Measurements from ENCODE around the gene HIVEP2.

Gene HIVEP2

DNA sequence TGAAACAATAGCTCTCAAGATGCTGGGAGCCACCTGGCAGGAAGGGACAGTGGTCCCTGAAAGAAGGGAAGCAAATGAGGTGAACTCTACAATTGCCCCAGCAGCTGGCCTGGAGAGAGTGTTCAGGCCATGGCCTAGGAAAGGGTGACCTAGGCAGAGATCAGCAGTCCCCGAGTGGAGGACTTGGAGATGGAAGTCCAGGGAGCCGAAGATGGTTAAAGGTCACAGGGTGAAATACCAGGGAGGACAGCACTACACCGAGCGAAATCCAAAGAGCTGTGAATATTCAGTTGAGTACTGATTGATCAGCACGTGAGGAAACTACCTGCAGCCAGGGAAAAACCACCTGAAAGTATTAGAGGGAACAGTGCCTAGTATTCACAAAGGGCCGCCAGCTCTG, 133.1 kb downstream of the HIVEP2 start:
- no peak for DNase-seq

DNA sequence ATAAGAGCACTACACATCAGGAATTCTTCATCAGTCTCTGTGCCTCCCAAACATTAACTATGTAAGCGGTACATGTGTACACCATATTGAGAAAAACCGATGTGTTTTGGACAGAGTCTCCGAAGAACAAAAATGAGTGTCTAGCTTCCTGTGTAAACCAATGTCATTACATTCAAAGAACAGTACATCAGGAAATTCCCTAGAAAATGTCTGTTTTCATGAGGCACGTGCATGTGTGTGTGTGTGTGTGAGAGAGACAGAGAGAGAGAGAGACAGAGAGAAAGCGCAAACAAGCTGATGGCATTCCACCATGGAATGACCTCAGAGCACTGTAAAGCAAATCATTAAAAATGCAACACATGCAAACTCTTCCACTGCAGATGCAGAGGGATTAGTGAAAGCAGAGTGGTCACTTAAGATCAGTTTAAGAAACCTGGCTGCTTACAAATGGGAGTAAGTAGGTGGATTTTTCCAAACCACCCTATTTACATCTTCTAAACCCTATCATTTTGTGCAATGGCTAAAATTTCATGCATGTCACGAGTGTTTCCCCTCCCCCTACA, 133.9 kb downstream of the HIVEP2 start:
- no peak for DNase-seq

DNA sequence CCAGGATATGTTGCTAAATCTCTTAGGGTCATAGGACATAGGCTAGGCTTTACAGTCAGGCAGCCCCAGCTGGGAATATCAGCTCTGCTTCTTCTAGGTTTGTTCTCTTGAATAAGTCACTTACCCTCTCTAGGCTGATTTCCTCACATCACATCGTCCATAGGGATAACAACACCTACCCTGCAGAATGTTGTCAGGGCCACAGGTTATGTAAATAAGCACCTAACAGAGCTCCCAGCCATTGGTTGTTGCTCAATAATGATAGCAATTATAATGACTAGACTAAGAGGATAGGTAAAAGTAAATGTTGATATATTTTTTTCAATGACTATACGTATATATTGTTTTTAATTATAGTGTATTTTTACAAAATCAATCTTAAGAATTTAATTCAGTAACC, 135.0 kb downstream of the HIVEP2 start:
- DNase-seq: no peak

DNA sequence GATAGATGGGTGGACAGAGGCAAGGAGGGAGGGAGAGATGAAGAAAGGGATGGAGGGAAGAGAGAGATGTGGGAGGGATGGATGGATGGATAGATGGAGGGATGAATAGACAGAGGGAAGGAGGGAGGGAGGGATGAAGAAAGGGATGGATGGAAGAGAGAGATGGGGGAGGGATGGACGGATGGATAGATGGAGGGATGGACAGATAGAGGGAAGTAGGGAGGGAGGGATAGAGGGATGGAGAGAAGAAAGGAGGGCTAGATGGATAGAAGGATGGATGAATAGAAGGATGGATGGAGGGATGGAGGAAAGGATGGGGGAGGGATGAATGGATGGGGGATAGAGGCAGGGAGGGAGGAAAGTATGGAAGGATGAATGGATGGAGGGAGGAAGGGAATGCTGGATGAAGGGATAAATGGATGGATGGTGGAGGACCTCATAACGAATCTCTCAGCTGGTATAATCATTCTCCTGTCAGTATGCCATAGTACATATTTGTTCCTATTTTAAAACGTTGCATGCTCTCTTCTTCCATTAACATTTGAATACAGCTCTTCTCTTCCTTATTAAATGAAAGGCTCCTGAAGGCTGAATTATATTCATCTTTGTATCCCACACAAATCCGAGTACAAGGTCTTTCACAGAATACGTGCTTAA, 136.4 kb downstream of the HIVEP2 start:
- DNase-seq: no peak

DNA sequence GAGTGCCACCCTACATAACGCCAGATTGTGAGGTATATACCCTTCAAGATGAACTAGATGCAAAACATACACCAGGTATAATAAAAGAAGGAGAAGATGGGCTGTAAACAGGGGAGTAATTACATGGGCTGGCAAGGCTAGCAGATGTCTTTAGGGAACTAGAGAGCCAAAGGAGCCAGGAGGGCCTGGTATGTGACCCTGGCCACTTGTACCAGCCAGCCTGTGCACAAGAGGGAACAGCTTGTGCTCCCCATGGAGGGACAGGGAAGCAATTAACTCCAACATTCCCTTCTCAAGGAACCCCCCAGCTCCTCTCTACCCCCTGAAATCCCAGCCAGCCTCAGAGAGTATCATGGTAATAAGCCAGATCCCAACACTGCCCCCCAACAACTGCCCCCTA, 139.9 kb downstream of the HIVEP2 start:
- no peak for DNase-seq

DNA sequence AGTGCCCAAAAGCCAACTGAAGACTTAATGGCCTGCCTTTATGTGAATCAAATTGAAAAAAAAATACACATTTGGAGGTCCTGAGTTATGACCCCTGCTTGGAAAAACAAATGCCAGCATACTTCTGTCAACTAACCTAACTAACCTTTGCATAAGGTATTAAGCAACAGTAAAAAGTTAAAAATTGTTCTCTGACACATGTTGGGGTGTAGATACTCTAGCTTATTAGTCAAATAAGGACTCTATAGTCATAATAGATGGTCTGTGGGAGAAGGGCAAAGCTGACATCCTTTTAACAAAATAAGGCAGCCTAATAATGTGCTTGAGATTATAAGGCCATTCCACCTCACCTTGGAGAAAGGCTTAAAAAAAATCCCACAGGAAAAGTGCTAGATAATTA, 140.5 kb downstream of the HIVEP2 start:
- DNase-seq: no peak

DNA sequence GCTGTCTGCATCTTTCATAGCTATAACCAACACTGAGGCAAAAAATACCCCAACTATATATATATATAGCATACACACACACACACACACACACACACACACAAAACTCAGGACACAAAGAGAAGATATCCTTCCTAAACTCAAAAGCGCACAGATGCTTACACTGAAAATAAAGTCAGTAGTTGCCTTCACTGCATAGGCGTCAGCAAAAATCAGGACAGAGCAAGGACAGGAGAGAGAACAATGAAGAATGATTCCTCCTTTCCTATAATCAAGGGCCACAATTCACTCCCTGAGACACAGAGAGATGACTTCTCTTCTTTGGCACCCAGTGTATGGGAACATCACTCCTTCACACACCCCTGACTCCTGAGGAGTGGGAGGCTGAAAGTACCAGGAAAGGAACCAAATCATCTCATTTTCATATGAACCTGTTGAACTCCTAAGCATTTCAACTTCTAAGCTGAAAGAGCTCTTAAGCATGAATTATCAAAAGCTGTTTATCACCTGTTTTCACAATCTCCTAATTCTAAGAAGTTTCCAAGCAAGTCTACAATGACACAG, 141.4 kb downstream of the HIVEP2 start:
- no peak for DNase-seq

DNA sequence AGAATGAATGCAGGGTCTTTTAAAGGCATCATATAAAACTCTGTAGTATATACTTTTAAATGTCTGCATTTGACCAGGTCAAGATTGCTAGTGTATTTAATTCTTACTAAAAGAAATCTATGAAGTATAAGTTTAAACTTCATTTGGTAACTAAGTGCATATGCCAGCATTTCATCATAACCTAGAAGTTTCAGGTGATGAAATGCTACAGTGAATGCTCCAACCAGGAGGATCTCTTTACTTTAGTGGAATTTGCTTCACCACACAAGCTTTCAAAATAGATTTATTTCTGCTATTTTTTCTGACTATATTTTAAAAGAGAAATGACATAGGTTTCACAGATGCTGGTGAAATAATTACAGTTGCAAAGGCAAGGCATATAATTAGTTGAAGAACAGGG, 141.9 kb downstream of the HIVEP2 start:
- no peak for DNase-seq

DNA sequence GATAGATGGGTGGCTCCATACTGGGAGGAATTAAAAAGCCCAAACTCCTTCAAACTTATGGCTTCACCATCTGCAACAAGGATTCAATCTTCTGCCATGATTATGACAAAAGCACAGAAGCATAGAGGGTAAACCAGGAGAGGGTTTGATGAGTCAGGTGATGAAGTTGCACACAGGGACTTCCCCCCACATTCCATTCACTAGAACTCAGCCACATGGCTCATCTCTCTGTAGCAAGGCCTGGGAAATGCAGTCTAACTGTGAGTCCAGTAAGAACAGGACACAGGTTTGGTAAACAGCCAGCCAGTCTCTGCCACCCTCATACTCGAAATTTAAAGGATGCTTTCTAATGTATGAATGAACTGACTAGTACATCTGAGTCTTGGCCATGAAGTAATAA, 142.9 kb downstream of the HIVEP2 start:
- peak; percentile 30 to 41 for DNase-seq

DNA sequence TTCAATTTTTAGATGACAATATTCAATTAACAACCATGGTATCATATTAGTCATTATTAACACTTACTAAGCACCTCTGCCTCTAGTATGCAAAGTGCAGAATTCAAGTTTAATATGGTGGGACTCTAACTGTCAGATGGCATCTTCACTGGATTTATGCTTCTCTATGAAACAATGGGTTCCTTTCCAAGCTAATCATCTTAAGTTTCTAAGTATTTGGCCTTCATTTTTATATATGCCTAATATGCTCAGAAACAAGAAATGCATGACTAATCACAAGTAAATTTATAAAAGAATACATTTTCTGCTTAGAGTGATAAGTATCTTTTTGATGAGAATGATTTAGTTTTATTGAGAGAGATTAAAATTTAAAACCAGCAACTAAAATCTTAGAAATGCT, 144.7 kb downstream of the HIVEP2 start:
- no peak for DNase-seq

DNA sequence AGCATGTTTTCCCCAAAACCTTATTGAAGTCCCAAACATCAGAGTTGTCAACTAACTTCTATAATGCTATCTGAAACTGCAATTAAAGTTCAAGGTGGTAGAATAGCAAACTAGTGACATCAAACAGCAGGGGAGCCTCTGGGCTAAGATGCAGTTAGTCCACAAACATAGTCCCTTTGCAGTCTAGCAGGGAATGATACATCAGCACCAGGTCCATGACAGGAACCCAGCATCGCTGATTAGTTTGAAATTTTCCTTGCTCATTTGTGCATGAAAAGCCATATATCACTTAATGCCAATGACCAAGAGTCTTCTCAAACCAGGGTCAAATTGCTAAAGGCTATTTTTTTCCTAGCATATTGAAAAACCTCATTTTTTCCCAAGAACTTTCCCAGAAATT, 145.3 kb downstream of the HIVEP2 start:
- no peak for DNase-seq

DNA sequence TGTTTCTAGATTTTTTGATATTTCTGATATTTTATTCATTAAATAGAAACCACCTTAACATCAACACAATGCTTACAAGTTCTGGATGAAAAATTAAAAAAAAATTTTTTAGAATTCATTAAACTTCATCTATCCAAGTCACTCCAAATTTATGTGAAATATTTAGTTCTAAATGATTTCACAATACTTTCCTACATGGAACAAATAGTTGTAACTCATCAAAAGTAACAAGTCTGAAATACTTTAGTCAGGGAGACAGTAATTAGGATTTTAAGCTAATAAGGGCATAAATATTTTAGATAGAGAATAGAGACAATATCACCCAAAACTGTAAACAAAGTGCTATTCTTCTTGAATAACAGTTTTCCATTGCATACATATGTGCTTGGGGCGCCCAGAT, 147.8 kb downstream of the HIVEP2 start:
- no peak for DNase-seq

DNA sequence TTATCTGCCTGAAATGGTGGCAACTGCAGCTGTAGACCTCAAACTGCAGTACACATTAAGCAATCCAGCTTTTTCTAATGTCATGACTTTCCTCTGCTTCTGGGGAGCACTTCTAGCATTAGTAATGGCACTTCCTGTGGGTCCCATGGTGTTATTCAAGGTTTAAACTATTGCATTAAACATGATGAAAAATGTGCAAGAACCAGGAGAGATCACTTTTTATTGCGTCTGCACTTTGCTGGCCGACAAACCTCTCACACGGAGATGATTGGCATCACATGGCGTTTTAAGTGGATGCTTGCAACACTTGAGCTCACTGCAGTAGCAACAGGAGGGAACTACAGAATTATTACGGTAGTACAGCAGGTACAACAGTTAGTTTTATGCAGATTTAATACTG, 148.4 kb downstream of the HIVEP2 start:
- no peak for DNase-seq

DNA sequence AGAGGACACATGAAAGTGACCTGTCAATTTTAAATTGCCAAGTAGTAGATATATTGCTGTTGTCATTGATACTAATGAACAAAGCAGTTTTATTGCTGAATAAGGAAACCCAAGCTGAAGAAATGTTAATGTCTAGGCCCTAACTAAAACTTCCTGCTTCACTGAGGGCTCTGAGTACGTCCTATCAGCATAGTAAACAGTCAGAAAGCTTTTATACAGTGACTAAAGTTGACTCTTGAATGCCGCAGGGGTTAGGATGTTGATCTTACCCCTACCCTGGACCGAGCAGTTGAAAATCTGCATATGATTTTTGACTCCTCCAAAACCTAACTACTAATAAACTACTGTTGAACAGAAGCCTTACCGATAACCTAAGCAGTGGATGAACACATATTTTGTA, 149.0 kb downstream of the HIVEP2 start:
- DNase-seq: no peak

DNA sequence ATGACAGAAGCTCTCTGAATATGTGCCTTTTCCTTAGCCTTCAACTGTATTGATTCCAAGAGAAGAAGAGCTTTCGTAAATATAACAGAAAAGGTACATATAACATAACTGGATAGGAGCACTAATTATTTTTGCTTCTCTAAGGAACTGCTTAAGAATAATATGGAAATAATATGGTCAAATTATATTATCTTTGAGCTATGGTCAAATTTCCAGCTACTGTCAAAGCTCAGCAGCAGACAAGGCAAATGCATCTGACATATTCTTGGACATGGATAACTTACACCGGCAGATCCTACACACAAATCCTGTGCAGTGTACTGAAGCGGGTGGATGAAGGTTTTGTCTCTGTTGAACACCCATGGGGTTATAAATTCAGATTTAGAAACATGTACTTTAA, 150.6 kb downstream of the HIVEP2 start:
- DNase-seq: no peak

DNA sequence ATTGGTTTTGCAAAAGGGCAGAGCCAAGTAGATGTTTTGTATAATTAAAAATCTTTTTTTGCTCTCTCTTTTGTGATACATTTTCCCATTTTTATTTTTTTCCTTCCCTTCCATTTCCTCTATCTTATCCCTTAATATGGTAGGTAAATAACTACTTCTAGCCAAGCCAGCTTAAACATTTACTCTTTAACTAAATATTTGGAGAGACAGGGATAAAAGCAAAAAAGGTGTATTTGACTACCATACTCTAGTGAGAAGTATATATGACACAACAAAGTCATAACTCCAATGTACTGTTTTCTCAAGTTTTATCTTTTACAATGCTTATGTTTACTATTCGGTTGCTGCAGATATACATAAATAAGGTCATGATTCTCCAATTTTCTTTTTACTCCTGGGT, 154.7 kb downstream of the HIVEP2 start:
- DNase-seq: no peak

DNA sequence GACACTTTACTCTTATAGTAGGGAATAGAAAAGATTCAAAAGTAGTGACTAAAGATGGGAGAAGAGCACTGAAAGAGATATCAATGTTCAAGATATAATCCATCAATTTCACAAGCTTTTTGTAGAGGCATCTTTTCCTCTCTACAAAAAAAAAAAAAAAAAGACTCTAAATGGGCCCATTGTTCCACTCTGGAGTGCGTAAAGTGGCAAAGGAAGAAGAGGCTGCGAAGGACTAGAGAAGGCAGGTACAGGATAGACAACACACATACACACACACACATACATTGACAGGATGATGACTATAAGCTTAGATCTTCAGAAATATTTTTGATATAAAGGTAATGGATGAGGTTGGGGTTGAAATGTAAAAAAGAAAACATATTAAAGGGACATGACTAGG, 157.6 kb downstream of the HIVEP2 start:
- no peak for DNase-seq

DNA sequence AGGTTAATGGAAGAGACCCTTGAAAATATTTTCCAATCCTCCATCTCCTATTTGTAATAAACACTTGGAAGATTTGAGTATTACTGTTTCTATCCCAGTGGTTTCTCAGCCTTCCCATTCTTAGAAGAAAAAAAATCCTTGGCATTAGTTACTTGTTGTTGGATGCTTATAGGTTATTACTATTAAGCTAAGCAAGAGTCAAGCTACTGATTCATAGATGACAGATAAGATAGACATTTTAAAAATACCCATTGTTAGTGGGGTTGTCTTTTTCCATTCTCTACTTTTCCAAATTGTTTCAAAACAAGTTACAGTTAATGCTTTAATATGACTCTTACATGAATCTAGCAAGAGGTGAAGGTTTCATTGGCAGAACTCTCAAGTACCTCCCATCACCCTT, 158.5 kb downstream of the HIVEP2 start:
- no peak for DNase-seq

DNA sequence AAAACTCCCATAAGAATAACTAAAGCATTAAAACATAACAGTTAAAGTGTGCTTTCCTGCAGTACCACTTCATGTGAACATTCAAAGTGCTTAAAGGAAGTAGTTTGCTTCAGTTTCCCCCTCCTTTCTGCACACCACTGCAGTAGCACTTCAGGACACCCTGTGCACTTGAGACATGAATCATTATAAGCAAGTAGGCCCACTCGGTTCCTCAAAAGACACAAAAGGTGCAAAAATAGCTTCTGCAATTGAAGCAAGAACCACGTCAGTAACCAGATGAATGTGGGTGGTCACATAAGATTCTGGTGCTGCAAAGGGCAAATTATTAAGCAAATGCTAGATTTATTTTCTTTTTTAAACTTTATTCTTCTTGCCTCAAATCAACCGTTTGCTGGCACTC, 160.6 kb downstream of the HIVEP2 start:
- DNase-seq: no peak

DNA sequence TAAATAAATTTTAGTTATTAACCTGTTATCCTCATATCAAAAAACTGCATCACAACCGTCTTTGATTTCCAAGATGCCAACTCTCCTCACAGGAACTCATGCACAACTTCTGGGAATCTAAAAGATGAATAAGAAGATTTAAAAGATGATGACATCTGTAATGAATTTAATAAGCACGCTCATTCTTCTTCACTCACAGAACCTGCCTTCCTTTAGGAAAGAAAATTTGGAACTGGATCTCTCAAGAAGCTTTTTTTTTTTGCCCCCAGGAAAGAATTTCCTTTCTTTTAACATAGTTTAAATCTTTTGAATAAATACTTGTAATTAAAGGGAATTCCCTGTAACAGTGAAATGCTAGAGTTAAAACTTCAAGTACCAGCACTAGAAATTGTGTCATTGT, 161.5 kb downstream of the HIVEP2 start:
- DNase-seq: no peak

DNA sequence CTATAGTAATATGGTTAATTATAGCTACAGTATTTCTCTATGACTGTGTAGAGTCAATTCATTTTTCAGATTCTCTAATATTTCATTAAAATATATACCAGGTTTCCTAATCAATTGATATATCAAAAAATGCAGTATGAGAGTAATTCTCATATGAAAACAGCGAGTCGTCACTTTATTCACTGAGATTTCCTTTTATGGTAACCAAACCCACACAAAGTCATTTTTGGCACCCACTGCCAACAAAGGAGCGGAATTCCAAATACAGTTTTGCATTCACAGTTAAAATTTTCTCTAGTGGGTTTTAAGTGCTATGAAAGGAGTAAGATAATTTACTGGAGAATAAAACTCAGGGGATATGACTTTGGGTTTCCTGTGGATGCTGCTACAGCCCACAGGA, 163.8 kb downstream of the HIVEP2 start:
- DNase-seq: no peak

DNA sequence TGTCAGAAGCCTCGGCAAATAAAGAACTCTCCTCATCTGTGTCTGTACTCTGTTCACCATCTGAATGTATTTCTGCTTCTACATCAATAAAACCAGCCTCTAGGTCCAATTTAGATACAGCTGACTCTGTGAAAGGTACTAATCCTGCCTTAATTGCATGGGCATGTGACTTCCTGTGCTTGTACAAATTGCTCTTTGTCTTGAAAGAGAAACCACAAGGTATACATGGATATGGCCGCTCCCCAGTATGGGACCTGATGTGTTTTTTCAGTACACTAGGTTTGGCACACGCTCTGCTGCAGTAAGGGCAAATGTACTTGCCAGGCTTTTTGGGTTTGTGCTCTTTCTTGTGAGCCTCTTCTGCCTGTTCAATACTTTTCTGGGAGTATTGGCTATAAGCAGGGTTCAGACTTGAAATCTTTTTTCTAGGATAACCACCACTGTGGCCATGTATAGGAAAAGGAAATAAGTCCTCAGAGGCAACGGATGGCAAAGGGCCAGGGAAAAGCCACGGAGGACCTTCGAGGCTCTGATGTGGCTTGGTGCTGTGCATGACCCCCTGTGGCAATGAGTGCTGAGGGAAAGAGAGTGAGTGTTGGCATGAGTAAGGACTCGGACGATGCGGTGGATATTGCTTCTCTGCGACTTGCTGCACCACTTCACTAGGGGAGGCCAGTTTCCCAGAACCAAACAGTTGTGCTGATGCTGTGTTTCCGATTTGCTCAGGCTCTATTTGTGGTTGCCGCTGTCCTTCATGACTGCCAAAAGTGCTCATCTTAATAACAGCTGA, 170.9 kb downstream of the HIVEP2 start:
- peak in 1 of 2 experiments; percentile 11 for DNase-seq

DNA sequence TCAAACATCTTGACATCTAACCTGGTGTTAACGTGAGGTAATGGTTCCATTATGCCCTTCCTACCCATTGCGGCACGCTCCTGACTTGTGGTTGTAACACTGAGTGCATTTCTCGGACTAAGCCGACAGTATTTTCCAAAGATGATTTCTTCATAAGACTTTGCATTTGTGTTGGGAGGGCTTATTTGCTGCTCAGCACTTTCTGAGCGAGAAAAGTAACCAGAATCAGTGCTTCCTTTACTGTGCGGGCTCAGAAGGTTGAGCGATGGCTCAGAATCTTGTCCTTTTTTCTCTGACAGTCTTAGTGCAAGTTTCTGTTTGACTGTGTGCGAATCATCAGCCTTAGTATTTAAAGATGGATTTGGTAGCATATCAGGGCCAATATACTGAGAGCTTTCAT, 171.7 kb downstream of the HIVEP2 start:
- DNase-seq: no peak

DNA sequence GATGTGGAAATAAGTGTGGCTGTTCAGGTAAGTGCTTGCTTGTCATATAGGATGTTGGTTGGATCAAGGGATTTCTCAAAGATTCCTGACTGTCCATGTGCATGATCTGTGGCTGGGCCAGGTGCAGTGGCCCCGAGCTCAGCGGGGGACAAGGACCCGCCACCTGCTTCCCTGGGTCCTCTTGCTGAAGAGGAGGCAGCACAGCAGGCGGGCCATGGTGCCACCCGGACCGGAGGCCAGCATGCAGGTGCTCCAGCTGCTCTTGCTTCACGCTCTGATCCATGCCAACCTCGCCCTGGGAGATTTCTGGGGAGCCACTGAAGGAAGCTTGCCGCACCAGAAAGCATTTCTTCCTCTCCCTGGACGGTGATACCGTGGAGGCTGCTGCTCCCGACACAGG, 173.8 kb downstream of the HIVEP2 start:
- DNase-seq: no peak

All from activated CD4-positive, alpha-beta T cell treated with anti-CD3 and anti-CD28 coated beads, Interleukin-2, amount 50 U/mL, for 4 hours (primary cell).